GM18861 (cell line): ENCODE results near the gene FBXO9.

Source experiments
- ATAC-seq: cut with Tn5 transposase; IDR thresholded peaks from one replicate; pipeline ENCODE4 v1.9.1; 2021; ENCODE audit not compliant: unreplicated experiment

Gene FBXO9

GRCh38 chr6:53130569-53131290, 65.5 kb downstream of the FBXO9 start:
- ATAC-seq: no peak

- no peak for ATAC-seq
Measured at GRCh38 chr6:53133961-53134360, 68.8 kb downstream of the FBXO9 start.

GRCh38 chr6:53134601-53135235, 69.5 kb downstream of the FBXO9 start:
- no peak for ATAC-seq

- no peak for ATAC-seq
Measured at GRCh38 chr6:53136000-53136609, 70.9 kb downstream of the FBXO9 start.

- ATAC-seq: no peak
Measured at GRCh38 chr6:53139841-53140413, 74.7 kb downstream of the FBXO9 start.

- ATAC-seq: no peak
Measured at GRCh38 chr6:53142810-53143209, 77.6 kb downstream of the FBXO9 start.

GRCh38 chr6:53143710-53144109, 78.5 kb downstream of the FBXO9 start:
- no peak for ATAC-seq

- ATAC-seq: no peak
Measured at GRCh38 chr6:53144802-53145201, 79.6 kb downstream of the FBXO9 start.

GRCh38 chr6:53148684-53149083, 83.5 kb downstream of the FBXO9 start, which contains the start of gene GCM1:
TSS of gene GCM1 (minus strand) at chr6:53148841. CDS start at chr6:53145632, 3,209 bp downstream.
- no peak for ATAC-seq
